ENCODE results near the gene PARP9.

DNA sequence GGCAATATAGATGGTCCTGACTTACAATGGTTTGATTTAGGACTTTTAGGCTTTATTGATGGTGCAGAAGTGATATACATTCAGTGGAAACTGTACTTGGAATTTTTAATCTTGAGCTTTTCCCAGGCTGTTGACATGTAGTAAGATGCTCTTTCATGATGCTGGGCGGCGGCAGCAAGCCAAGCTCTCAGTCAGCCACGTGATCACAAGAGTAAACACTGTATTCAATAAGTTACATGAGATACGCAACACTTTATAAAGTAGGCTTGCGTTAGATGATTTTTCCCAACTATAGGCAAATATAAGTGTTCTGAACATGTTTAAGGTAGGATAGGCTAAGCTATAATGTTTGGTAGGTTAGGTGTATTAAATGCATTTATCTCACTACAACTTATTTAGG lies 17.9 kb downstream of the PARP9 start:
- TF ChIP-seq, protein P1, sequence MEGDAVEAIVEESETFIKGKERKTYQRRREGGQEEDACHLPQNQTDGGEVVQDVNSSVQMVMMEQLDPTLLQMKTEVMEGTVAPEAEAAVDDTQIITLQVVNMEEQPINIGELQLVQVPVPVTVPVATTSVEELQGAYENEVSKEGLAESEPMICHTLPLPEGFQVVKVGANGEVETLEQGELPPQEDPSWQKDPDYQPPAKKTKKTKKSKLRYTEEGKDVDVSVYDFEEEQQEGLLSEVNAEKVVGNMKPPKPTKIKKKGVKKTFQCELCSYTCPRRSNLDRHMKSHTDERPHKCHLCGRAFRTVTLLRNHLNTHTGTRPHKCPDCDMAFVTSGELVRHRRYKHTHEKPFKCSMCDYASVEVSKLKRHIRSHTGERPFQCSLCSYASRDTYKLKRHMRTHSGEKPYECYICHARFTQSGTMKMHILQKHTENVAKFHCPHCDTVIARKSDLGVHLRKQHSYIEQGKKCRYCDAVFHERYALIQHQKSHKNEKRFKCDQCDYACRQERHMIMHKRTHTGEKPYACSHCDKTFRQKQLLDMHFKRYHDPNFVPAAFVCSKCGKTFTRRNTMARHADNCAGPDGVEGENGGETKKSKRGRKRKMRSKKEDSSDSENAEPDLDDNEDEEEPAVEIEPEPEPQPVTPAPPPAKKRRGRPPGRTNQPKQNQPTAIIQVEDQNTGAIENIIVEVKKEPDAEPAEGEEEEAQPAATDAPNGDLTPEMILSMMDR (IDR thresholded peaks at IDR 0.05; ENCODE audit: poor library complexity), result no peak
- no peak for TF ChIP-seq EZH2 (IDR thresholded peaks at IDR 0.05; ENCODE audit: borderline replicate concordance)
- no peak for TF ChIP-seq EZH2phosphoT487 (IDR thresholded peaks at IDR 0.05; ENCODE audit: low read depth, severe bottlenecking, unreplicated experiment)
